ENCODE measurements around the gene PROM2. TPM values are rescaled to one million over a fixed set of nuclear protein-coding genes. Genes with fewer than 3 reads are reported as not detected.

PROM2 gene
- total and polyA plus RNA-seq, 10 of the 15 experiments (the other 5 are each of a cell fraction or from before 2014, with no cell fraction given), result 0.01 to 0.04 TPM; not detected in 8

GRCh38 chr2:95314598-95314963 is 40.3 kb downstream of the PROM2 start:
- Histone ChIP-seq H3K27me3 (replicated peaks in 1 of 2; ENCODE audit: control insufficient read depth in 2 of 2, insufficient read depth in 2 of 2, low read length in 1 of 2) (no peaks in the 10 kb centered on the region; a peak in 1 of 4 replicates), H3K9ac (ENCODE audit: control insufficient read depth, insufficient read depth, low read length) (no peak overlapping the region), H4K20me1 (ENCODE audit: control insufficient read depth, insufficient read depth) (no peaks in the 10 kb centered on the region), H2AFZ (ENCODE audit: control insufficient read depth, low read depth, low read length) (no peak overlapping the region), H3K36me3 (ENCODE audit: control insufficient read depth in 2 of 2, insufficient read depth in 2 of 2, low read length in 1 of 2) (no peaks in the 10 kb centered on the region), H3K4me3 (no peak overlapping the region), H3K79me2 (ENCODE audit: control insufficient read depth, insufficient read depth, low read length) (no peaks in the 10 kb centered on the region), H3K27ac (ENCODE audit: control insufficient read depth, insufficient read depth) (no peak overlapping the region), H3K4me2 (ENCODE audit: control insufficient read depth, insufficient read depth) (no peak overlapping the region), H3K9me3 (replicated peaks; ENCODE audit: control insufficient read depth, insufficient read depth, low read length) (no peaks in the 10 kb centered on the region), H3K4me1 (ENCODE audit: control insufficient read depth, insufficient read depth, low read length) (no peaks in the 10 kb centered on the region)
- in situ Hi-C loops (cut with MboI), result no loop called here
- ChIA-PET SMC1A (ENCODE audit: uncharacterized antibody, unreplicated experiment) (no interaction called here), POLR2A (no interaction called here), RAD21 (ENCODE audit: unreplicated experiment) (no interaction called here), CTCF (interaction anchor here (3.8 kb wide), 1 partner anchor 83 kb away, joined by 17 read pairs; no protein-coding TSS in a partner anchor)
- FAIRE-seq (no peak), ATAC-seq (no peak), DNase-seq (ENCODE audit: low read depth, low spot score) (no peak)
- TF ChIP-seq RAD21 (IDR thresholded peaks at IDR 0.05; ENCODE audit: insufficient read depth, low read depth, low read length), result no peak
- no peak for TF ChIP-seq USF1 (IDR thresholded peaks at IDR 0.05; ENCODE audit: borderline replicate concordance, extremely low read length, insufficient read depth, low read depth, low read length)
- no peak for TF ChIP-seq PAX5 (IDR thresholded peaks at IDR 0.05; ENCODE audit: borderline replicate concordance, low read depth, low read length)
- TF ChIP-seq JUNB (IDR thresholded peaks at IDR 0.05), result no peak
- no peak for TF ChIP-seq NBN (IDR thresholded peaks at IDR 0.05)
- no peak for TF ChIP-seq DPF2 (IDR thresholded peaks at IDR 0.05)
- TF ChIP-seq ZNF24 (IDR thresholded peaks at IDR 0.05), result no peak
- TF ChIP-seq MTA2 (IDR thresholded peaks at IDR 0.05; ENCODE audit: low read depth), result no peak
- no peak for TF ChIP-seq CHD1 (IDR thresholded peaks at IDR 0.05; ENCODE audit: low read depth, low read length)
- no peak for TF ChIP-seq SMAD5 (IDR thresholded peaks at IDR 0.05; ENCODE audit: low read depth)
- BruUV-seq (replicated peaks), result no TSS peak
- intact Hi-C loops (cut with micrococcal nuclease; ENCODE audit: unreplicated experiment), result no loop called here
- WGBS (ENCODE audit: insufficient coverage, insufficient replicate concordance, low lambda C conversion rate, missing lambda C conversion rate), result 26% methylated on average over 9 of the region's 11 CpGs
